Neuron (in vitro differentiated cells): ENCODE measurements around the gene MIB1.
"Not testable (repeated sequence)": the region's sequence is repeated elsewhere in the genome, so short reads cannot be mapped to it uniquely, and the experiment has no call there.

Experiments
- H2AFZ ChIP-seq: one replicate; pipeline ENCODE4 v1.6.1; 2013; ENCODE audit warnings: low read depth, mild to moderate bottlenecking, inconsistent platforms, low read length, moderate library complexity
- H3K27me3 ChIP-seq: one replicate; pipeline ENCODE4 v1.6.1; 2013; ENCODE audit warnings: low read length; ENCODE audit not compliant: insufficient read depth
- H3K36me3 ChIP-seq: one replicate; pipeline ENCODE4 v1.6.1; 2013; ENCODE audit warnings: low read length; ENCODE audit not compliant: insufficient read depth
- H3K4me1 ChIP-seq: one replicate; pipeline ENCODE4 v1.6.1; 2013; ENCODE audit warnings: low read length; ENCODE audit not compliant: insufficient read depth
- H3K4me3 ChIP-seq: 2 replicates; pipeline ENCODE4 v1.5.1; 2013; ENCODE audit warnings: mild to moderate bottlenecking, low read length, moderate library complexity
- H3K9me3 ChIP-seq: one replicate; pipeline ENCODE4 v1.6.1; 2013; ENCODE audit warnings: low read length

MIB1 gene

DNA sequence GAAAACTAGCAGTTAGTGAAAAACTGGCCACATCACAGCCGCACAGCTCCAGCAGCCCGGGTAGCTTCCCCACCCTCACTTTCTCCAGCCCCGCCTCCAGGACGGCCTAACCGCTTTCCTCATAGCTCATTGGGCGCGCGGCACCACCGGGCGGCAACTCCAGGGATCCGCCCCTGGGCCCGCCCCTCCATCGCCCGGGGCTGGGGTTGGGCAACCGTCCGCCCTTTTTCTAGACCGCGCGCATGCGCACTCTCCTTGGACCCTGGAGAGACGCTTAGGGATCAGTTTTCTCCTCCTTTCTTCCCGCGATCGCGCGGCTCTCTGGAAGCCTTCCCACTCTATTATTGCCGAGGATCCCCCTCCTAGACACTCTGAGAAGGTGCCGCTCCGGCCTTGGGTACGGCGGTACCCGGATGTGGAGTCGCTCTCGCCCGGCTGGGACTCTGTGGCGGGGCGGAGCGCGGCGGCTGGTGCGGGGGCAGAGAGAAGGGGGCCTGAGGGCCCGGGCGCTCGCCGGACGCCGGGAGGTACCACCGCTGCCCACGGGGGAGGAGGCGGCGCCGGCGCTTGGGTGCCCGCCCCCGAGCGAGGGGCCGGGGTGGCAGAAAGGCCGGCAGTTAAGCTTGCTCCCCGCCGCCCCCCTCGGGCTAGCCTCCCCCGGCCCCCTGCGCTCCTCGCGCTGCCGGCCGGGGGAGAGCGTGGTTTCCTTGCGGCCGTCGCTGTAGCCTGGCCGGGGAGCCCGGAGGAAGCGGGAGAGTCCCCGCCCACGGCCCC is at the start of gene MIB1:
Gene MIB1, plus strand, starts transcription at position 255 of the 774 bp plus-strand sequence. CDS start 792 bp downstream, outside the sequence.
- Histone ChIP-seq H3K27me3 (no peaks in the 10 kb centered on the region), H3K9me3 (peaks cover 3% of the 10 kb centered on the region), H3K4me3 (peak within 1 kb of the TSS; percentile 99), H3K36me3 (no peaks in the 10 kb centered on the region), H3K4me1 (peaks cover 6% of the 10 kb centered on the region), H2AFZ (peak within 1 kb of the TSS; percentile 92)

DNA sequence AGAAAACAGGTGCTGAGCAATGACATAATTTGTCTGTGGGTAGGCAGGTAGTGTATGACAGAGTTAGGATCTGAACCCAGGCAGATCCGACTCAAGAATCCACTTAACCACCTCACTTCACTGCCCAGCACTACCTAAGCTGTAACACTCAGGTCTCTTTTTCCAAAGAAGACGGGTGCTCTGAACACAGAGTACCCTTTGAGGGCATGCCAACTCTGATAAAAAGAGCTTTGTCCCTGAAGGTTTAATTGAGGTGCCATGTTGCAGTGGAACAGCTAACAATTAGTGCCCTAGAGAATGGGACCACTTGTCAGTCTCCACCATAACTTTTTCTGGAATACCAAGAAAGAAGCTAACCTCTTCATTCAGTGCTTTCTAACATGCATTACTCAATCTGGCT is 47.3 kb upstream of the MIB1 start:
- no peak overlapping the region for H2AFZ ChIP-seq
- peaks cover 6% of the 10 kb centered on the region for H3K36me3 ChIP-seq
- no peaks in the 10 kb centered on the region for H3K4me1 ChIP-seq
- no peaks in the 10 kb centered on the region for H3K27me3 ChIP-seq
- peaks cover 2% of the 10 kb centered on the region for H3K9me3 ChIP-seq
- no peak overlapping the region for H3K4me3 ChIP-seq

DNA sequence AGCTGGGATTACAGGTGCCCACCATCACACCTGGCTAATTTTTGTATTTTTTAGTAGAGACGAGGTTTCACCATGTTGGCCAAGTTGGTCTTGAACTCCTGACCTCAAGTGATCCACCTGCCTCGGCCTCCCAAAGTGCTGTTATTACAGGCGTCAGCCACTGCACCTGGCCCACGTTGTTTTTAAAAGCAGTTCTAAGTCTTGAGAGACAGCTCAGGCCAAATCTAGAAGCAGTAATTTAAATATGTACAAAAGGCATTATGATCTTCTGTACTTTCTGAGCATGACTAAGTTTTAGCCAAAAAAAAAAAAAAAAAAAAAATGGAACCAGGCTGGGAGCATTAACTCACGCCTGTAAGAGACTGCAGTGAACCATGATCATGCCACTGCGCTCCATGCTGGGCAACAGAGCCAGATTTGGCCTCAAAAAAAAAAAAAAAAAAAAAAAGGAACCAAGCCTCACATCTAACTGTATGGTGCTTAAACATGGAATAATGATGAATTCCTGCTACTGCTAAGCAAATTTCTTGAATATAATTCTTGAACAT is 40.0 kb upstream of the MIB1 start:
- Histone ChIP-seq H3K4me1 (peaks cover 9% of the 10 kb centered on the region), H2AFZ (no peak overlapping the region), H3K9me3 (no peaks in the 10 kb centered on the region), H3K36me3 (peaks cover 19% of the 10 kb centered on the region), H3K27me3 (no peaks in the 10 kb centered on the region), H3K4me3 (no peak overlapping the region)

DNA sequence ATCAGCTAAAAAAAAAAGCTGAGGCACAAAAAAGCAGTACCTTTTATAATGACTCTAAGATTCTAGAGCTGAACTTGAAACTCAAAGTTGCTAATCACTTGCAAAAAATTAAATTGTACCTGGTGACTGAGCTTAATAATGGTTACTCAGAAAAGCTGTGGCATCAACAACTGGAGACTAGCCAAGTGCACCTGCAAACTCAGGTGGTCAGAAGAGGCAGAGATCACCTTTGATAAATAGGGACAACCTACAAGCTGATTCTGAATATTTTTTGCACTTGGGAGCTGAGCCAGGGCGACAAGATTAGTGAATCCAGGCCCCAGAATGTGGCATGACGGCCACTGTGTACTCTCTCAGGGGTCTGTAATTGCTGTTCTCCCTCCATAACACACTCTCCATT is 39.0 kb upstream of the MIB1 start:
- H3K27me3 ChIP-seq, result no peaks in the 10 kb centered on the region
- H3K4me1 ChIP-seq, result peaks cover 9% of the 10 kb centered on the region
- H2AFZ ChIP-seq, result no peak overlapping the region
- no peak overlapping the region for H3K4me3 ChIP-seq
- peaks cover 19% of the 10 kb centered on the region for H3K36me3 ChIP-seq
- no peaks in the 10 kb centered on the region for H3K9me3 ChIP-seq

DNA sequence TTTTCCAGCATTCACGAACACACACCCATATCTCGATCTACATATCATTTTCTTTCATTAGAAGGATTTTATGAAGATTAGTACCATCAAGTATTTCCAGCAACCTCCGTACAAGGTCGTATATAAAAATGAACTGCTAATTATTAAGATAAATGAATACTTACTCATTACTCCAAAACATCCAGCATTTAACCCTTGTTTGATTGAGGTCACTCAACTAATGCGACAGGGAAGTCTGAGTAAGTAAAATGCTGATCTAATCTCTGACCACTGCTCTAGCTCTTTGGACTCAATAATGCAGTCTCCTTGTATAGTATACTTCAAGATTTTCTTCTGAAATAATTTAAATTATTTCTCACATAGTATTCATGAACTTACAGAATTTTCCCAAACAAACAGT is 38.0 kb upstream of the MIB1 start:
- peaks cover 9% of the 10 kb centered on the region for H3K4me1 ChIP-seq
- H3K36me3 ChIP-seq, result peaks cover 19% of the 10 kb centered on the region
- H3K9me3 ChIP-seq, result no peaks in the 10 kb centered on the region
- no peak overlapping the region for H2AFZ ChIP-seq
- no peaks in the 10 kb centered on the region for H3K27me3 ChIP-seq
- H3K4me3 ChIP-seq, result no peak overlapping the region

DNA sequence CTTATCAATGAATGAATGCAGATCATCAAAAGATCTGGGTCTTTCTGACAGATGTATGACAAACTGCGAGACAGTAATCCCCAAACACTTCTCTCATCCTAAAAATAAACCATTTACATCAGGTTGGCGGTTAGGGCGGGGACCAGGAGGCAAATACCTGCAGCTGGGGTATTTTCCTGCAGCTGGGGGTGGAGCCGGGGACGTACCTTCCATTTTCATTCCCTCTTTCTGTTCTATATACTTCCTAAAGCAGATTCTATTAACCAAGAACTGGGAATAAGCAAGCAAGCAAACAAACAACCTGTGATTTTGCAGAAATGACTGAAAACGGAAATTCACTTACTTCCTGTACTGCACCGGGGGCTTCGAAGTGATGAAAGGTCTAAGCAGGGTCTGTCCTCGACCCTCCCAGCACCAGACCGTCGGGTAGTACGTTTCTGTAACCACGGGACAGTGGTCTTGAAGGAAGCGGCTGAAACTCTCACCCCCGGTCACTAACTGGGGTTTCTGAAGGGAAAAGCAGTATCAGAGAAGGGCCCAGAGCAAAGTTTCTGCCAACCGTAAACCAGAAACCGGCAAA is 37.3 kb upstream of the MIB1 start:
- peaks cover 19% of the 10 kb centered on the region for H3K36me3 ChIP-seq
- H3K9me3 ChIP-seq, result no peaks in the 10 kb centered on the region
- no peaks in the 10 kb centered on the region for H3K27me3 ChIP-seq
- H2AFZ ChIP-seq, result peak overlapping the region; percentile 94
- peaks cover 9% of the 10 kb centered on the region for H3K4me1 ChIP-seq
- H3K4me3 ChIP-seq, result peak overlapping the region; percentile 86

DNA sequence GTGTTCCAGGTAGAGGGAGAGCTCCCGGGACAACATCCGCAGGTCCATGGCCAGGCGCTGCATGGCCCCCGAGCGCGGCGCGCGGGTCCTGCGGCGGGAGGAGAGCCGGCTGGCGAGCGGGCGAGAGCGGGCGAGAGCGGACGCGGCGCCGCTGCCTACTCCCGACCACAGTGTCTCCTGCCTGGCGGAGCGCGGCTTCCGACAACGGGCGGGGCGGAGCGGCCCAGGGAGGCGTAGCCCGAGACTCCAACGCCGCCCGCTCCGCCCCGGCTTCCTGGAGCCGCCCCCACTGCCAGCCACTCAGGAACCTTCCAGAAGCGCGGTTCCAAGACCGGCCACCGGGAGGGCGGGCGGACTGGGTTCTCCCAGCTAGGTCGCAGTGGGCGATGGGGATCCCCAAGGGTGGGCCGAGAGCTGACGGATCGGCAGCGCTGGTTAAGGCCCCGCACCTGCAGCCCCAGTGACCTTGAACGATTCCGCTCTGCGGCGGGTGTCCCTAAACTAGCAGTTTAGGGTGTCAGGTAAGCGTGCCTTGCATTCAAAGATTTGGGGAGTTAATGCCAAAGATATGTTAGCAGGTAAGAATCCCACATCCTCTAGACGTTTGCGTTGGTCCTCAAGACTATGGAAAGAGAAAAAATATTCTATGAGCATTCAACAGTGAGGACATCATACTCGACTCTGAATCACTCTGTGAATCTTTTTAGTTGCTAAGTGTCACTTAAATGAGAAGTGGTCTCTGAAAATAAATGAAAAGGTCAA is 35.8 kb upstream of the MIB1 start, which contains the start of gene ABHD3:
Gene ABHD3, minus strand, starts transcription at position 172 of the 762 bp plus-strand sequence. Its CDS starts 109 bp downstream, at position 63.
- Histone ChIP-seq H3K4me3 (peak within 1 kb of the TSS; percentile 86), H3K27me3 (no peaks in the 10 kb centered on the region), H2AFZ (peak within 1 kb of the TSS; percentile 94), H3K4me1 (peaks cover 9% of the 10 kb centered on the region), H3K9me3 (no peaks in the 10 kb centered on the region), H3K36me3 (peaks cover 8% of the 10 kb centered on the region)

DNA sequence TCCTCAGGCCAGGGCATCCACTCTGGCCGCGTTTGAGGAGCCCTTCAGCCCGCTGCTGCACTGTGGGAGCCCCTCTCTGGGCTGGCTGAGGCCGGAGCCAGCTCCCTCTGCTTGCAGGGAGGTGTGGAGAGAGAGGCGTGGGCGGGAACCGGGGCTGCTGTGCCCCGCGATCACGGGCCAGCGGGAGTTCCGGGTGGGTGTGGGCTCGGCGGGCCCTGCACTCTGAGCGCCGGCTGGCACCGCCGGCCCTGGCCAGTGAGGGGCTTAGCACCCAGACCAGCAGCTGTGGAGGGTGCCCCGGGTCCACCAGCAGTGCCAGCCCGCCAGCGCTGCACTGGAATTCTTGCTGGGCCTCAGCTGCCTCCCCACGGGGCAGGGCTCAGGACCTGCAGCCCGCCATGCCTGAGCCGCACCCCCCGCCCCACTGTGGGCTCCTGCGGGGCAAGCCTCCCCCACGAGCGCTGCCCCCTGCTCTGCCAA is 34.2 kb upstream of the MIB1 start:
- H3K27me3 ChIP-seq, result no peaks in the 10 kb centered on the region
- peaks cover 4% of the 10 kb centered on the region for H3K36me3 ChIP-seq
- H3K9me3 ChIP-seq, result no peaks in the 10 kb centered on the region
- H3K4me1 ChIP-seq, result peaks cover 9% of the 10 kb centered on the region
- H2AFZ ChIP-seq, result no peak overlapping the region
- H3K4me3 ChIP-seq, result no peak overlapping the region

DNA sequence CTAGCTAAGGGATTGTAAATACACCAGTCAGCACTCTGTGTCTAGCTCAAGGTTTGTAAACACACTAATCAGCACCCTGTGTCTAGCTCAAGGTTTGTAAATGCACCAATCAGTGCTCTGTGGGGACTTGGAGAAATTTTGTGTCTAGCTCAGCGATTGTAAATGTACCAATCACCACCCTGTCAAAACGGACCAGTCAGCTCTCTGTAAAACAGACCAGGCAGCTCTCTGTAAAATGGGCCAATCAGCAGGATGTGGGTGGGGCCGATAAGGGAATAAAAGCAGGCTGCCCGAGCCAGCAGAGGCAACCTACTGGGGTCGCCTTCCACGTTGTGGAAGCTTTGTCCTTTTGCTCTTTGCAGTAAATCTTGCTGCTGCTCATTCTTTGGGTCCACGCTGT is 33.5 kb upstream of the MIB1 start:
- H3K27me3 ChIP-seq, result not testable (repeated sequence)

DNA sequence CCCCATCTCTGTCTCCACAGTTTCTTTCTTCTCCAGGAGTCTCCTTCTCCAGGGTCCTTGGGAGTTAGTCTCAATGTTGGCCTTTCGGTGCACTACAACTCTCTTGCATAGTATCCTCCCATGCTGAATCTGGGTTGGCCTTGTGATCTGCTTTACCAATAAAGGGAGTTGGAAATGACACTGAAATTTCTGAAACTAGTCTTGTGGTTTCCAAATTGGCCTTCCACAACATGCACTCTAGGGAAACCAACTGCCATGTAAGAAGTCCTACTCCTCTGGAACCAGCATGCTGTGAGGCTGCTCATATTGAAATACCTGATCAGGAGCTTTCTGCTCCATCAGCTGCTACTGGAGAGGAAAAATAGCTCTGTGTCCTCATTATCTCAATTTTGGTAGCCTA is 26.1 kb upstream of the MIB1 start:
- no peaks in the 10 kb centered on the region for H3K36me3 ChIP-seq

More for the DNA sequence above, 33.5 kb upstream of the MIB1 start:
- not testable (repeated sequence) for H2AFZ ChIP-seq, H3K4me3 ChIP-seq, H3K36me3 ChIP-seq, H3K9me3 ChIP-seq, H3K4me1 ChIP-seq

DNA sequence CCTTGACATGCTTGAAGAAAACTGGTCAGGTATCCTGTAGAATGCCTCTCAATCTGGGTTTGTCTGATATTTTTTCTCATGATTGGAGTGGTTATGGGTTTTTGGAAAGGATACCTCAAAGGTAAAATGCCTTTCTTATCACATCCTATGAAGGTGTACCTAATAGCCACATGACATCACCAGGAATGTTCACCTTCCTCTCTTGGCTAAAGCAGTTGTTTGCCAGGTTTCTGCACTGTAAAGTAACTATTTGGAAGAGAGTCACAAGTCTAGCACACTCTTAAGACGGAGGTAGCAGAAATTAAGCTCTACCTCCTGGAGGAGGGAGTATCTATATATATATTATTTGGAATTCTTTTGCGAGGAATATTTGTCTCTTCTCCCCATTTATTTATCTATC is 17.9 kb upstream of the MIB1 start:
- H3K36me3 ChIP-seq, result no peaks in the 10 kb centered on the region
- no peak overlapping the region for H2AFZ ChIP-seq
- H3K4me3 ChIP-seq, result no peak overlapping the region
- H3K9me3 ChIP-seq, result no peaks in the 10 kb centered on the region
- H3K27me3 ChIP-seq, result no peaks in the 10 kb centered on the region
- H3K4me1 ChIP-seq, result peaks cover 2% of the 10 kb centered on the region

More for the DNA sequence above, 26.1 kb upstream of the MIB1 start:
- no peaks in the 10 kb centered on the region for H3K9me3 ChIP-seq
- no peak overlapping the region for H2AFZ ChIP-seq
- H3K4me3 ChIP-seq, result no peak overlapping the region
- no peaks in the 10 kb centered on the region for H3K4me1 ChIP-seq
- H3K27me3 ChIP-seq, result no peaks in the 10 kb centered on the region

DNA sequence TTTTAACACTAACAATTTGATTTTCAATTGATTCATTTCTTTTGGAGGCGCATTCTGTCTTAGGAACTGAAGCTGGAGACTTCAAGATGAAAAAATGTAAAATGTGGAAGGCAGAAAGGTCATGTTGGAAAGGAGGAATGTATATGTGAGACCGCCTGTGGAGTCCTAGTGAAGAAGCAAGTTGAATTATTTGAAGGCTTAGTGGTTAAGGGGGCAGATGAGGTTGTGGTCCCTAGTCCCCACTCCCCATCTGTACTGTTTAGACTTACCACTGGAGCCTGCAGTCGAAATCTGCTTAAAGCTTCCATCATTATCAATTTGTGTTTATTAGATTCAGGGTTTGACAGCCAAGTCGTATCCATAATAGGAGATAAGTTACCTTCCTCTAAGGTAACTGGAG is 15.4 kb upstream of the MIB1 start:
- peaks cover 4% of the 10 kb centered on the region for H3K9me3 ChIP-seq
- H3K4me1 ChIP-seq, result peaks cover 3% of the 10 kb centered on the region
- no peaks in the 10 kb centered on the region for H3K27me3 ChIP-seq
- H3K4me3 ChIP-seq, result no peak overlapping the region
- H3K36me3 ChIP-seq, result no peaks in the 10 kb centered on the region
- H2AFZ ChIP-seq, result no peak overlapping the region

DNA sequence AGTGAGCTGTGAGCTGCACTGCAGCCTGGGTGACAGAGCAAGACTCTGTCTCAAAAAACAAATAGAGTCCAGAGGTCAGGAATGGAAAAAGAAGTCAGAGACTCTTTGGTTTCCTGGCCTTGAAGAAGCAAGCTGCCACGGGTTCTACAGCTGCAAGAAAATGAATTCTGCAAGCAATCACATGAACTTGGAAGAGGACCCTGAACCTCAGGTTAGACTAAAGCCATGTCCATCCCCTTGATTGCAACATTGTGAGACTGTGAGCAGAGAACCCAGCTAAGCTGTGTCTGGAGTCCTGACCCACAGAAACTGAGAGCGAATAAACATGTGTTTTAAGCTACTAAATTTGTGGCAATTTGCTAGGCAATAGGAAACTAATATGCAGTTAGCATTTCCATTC is 12.9 kb upstream of the MIB1 start:
- H3K27me3 ChIP-seq, result no peaks in the 10 kb centered on the region
- peaks cover 4% of the 10 kb centered on the region for H3K9me3 ChIP-seq
- peaks cover 3% of the 10 kb centered on the region for H3K4me1 ChIP-seq
- no peak overlapping the region for H2AFZ ChIP-seq
- no peaks in the 10 kb centered on the region for H3K36me3 ChIP-seq
- H3K4me3 ChIP-seq, result no peak overlapping the region
